CD4-positive, alpha-beta T cell treated with Interleukin-1 beta for 1 hour (primary cell): Measurements from ENCODE around the gene RABGGTB.
"Not testable (repeated sequence)": the region's sequence is repeated elsewhere in the genome, so short reads cannot be mapped to it uniquely, and the experiment has no call there.

Experiments used
- DNase-seq, 2 donors: peaks; one replicate each; pipeline ENCODE4 v3.0.0-alpha.2; 2020 to 2022

Gene RABGGTB

DNA sequence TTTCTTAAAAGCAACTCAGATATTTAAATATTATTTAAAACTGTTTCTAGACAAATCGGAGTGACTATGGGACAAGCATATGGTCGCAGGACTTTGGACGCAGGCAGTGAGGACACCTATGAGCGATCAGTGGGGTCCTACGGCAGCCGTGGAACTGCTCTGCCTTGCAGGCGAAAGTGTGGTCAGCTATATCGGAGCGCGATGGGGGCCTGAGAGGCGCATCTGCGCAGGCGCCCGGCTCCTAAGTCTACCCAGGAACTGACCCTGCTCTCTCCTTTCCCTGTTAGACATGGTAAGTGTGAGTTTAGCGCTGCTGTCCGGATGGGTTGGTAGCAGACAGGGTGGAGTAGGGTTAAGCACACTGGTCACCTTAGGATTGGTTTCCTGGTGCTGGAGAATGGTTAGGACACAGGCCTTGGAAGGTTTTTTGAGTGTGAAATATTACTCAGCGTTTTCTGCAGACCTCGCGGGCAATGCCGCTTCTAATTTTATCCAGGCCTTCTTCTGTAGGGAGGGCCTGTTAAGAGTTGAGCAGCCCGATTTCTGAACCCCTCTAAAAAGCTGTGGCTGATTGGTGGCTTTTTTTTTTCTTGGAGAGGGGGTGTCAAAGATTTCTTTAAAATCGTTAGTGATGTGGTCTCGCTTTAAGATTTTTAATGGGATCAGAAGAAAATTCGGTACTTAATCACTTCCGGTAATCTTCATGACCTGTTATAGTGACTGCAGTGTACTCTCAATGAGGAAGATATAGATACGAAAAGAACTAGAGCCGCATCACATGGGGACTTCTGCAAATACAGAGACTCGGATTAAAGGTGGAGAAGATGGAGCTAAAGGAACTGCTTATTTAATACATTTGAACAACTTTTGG is at the start of gene RABGGTB:
Gene RABGGTB (plus strand): TSS at position 274 of the 871 bp plus-strand sequence. CDS start 16 bp downstream, at position 290.
- DNase-seq, result peak; percentile 95

DNA sequence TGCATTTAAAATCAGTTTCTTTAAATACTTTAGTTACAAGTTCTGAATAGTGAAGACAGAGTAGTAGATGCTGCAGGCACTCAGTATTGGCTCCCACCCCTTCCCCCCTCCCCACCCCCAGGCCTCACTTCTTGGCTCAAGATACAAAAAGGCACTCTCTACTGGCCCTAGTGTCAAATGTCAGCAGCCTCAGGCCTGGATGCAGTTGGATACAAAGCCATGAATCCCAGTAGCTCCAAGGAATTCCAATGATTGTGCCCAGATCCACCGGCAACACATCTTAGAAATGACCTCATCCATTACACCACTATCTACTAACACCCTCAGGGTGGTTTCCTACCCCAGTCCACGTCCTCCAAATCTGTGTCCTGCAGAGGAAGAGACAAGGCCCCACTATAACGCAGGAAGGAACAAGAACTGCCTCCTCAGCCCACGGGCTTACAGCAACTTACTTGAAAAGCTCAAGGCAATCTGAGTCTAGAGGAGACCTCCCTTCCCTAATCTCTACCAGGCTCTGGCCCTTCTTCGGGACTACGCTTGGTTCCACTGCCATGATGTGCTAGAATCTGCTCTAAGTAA is 43.9 kb upstream of the RABGGTB start:
- no peak for DNase-seq

DNA sequence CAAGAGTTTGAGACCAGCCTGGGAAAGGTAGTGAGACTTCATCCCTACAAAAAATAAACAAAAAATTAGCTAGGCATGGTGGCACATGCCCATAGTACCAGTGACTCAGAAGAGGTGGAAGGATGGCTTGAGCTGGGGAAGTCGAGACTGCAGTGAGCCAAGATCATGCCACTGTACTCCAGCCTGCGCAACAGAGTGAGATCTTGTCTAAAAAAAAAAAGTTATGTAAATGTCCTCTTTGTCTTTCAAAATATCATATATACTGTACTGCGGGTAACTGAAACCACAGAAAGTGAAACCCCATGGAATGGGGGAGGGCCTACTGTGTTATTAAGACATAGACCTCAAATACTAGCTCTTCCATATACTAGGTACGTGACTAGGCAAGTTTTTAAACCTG is 40.8 kb upstream of the RABGGTB start:
- peak in 1 of 2 donors; percentile 17 for DNase-seq

DNA sequence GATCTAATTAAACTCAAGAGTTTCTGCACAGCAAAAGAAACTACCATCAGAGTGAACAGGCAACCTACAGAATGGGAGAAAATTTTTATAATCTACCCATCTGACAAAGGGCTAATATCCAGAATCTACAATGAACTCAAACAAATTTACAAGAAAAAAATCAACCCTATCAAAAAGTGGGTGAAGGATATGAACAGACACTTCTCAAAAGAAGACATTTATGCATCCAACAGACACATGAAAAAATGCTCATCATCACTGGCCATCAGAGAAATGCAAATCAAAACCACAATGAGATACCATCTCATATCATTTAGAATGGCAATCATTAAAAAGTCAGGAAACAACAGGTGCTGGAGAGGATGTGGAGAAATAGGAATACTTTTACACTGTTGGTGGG is 28.8 kb upstream of the RABGGTB start:
- DNase-seq, result not testable (repeated sequence)

DNA sequence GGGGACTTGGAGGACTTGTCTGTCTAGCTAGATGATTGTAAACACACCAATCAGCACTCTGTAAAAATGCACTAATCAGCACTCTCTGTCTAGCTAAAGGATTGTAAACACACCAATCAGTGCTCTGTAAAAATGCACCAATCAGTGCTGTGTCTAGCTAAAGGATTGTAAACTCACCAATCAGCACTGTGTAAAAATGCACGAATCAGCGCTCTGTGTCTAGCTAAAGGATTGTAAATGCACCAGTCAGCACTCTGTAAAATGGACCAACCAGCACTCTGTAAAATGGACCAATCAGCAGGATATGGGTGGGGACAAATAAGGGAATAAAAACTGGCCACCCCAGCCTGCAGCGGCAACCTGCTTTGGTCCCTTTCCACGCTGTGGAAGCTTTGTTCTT is 27.5 kb upstream of the RABGGTB start:
- not testable (repeated sequence) for DNase-seq

DNA sequence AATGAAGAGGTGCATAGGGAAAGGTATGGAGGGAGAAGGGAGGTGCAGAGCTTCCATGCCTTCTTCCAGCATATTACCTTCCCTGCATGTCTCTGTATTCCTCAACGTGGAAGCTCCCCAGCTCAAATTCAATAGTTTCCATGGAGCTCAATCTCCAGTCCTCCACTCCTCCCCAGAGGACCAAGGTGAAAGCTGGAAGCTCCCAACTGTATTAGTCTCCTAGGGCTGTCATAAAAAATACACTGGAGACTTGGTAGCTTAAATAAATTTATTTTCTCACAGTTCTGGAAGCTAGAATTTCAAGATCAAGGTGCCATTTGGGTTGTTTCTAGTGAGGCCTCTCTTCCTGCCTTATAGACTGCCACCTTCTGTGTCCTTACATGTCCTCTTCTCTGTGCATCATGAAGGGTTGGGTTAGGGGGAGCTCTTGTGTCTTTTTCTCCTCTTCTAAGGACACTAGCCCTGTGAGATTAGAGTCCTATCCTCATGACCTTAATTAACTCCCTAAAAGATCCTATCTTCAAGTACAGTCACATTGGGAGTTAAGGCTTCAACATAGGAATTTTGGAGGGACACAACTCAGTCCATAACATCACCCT is 21.9 kb upstream of the RABGGTB start:
- DNase-seq, result no peak

DNA sequence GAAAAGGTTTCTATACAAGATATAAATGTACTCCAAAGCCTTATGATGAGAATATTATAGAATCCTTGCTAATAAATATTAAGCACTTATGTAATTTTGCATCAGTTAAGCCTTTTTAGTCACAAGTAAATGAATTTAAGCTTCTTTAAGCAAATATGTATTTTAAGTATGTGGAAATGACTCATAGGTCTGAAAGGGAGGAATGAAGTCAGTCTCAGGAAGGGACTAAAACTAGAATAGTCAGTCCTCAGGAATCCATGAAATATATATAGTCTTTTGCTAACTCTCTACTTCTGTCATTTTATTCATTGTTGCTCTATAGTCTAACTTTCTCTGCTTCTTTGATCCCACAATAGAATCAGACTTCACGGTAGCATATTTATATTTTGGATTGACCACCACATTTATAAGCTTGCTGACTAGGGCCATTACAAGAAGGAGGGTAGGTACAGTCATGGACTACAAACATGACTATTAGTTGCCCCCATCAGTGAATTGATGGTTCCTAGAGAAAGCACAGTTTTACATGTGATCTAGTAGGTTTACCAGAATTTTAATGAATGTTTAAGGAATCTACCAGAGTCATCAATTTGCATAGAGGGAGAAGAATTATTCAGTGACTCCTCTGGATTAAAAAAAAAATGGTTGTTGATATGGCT is 20.2 kb upstream of the RABGGTB start:
- DNase-seq, result no peak

DNA sequence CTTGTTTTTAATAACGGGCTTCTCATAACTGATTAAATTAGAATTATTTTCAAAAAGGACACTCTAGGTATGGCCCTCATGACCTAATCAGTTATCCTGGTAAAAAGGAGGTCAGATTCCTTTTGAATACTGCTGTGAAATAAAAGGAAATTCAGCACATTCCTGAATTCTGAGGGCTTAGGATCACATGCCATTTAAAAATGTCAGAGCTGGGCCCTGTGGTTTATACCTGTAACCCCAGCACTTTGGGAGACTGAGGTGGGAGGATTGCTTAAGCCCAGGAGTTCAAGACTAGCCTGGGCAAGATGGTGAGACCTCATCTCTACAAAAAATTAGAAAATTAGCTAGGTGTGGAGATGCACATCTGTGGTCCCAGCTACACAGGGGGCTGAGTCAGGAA is 18.0 kb upstream of the RABGGTB start:
- no peak for DNase-seq

DNA sequence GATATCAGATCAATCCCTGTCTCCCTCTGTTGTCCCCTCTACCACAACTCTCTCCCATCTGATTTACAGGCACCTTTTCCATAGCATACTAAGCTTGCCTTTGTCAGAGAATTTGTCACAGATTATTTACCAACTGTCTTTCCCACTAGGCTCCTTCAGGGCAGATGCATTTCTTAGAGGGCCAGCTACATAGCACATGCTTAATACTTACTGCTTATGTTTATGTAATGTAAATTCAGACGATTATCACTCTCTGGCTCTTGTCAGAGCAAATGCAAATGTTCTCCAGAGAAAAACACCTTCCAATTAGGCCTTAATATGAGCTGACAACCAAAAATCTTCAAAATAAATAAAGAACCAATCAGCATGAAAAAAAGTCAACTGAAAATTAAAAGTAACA is 15.3 kb upstream of the RABGGTB start:
- no peak for DNase-seq

DNA sequence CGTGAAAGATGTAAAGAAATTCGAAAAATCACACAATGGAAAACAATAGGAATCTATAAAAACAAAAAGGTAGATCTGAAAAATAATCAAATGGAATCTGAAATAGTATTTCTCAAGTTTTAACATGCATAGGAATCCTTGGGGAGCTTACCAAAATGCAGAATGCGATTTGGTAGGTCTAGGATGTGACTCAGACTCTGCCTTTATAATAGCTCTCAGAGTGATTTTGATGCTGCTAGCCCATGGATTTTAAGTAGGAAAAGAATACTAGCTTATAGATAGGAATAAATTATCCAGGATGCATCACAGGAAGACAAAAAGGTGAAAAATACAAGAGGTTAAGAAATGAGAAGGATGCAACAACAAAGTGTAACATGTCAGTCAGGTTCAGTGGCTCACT is 14.1 kb upstream of the RABGGTB start:
- no peak for DNase-seq

DNA sequence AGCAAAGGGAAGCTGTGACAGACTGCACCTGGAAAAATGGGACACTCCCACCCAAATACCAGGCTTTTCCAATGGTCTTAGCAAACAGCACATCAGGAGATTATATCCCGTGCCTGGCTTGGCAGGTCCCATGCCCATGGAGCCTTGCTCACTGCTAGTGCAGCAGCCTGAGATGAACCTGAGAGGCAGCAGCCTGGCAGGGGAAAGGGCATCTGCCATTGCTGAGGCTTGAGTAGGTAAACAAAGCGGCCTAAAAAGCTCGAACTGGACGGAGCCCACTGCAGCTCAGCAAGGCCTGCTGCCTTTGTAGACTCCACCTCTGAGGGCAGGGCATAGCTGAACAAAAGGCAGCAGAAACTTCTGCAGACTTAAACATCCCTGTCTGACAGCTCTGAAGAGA is 8.2 kb upstream of the RABGGTB start:
- DNase-seq, result not testable (repeated sequence)

DNA sequence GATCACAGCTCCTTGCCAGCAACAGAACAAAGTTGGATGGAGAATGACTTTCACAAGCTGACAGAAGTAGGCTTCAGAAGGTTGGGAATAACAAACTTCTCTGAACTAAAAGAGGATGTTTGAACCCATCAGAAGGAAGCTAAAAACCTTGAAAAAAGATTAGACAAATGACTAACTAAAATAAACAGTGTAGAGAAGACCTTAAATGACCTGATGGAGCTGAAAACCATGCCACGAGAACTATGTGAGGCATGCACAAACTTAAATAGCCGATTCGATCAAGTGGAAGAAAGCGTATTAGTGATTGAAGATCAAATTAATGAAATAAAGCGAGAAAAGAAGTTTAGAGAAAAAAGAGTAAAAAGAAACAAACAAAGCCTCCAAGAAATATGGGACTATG is 7.4 kb upstream of the RABGGTB start:
- not testable (repeated sequence) for DNase-seq

DNA sequence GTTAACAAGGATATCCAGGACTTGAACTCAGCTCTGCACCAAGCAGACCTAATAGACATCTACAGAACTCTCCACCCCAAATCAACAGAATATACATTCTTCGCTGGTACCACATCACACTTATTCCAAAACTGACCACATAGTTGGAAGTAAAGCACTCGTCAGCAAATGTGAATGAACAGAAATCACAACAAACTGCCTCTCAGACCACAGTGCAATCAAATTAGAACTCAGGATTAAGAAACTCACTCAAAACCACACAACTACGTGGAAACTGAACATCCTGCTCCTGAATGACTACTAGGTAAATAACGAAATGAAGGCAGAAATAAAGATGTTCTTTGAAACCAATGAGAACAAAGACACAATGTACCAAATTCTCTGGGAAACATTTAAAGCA is 5.9 kb upstream of the RABGGTB start:
- DNase-seq, result not testable (repeated sequence)

DNA sequence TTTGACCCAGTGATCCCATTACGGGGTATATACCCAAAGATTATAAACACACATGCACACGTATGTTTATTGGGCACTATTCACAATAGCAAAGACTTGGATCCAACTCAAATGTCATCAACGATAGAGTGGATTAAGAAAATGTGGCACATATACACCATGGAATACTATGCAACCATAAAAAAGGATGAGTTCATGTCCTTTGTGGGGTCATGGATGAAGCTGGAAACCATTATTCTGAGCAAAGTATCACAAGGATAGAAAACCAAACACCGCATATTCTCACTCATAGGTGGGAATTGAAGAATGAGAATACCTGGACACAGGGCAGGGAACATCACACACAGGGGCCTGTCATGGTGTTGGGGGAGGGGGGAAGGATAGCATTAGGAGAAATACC is 2.1 kb upstream of the RABGGTB start:
- not testable (repeated sequence) for DNase-seq

DNA sequence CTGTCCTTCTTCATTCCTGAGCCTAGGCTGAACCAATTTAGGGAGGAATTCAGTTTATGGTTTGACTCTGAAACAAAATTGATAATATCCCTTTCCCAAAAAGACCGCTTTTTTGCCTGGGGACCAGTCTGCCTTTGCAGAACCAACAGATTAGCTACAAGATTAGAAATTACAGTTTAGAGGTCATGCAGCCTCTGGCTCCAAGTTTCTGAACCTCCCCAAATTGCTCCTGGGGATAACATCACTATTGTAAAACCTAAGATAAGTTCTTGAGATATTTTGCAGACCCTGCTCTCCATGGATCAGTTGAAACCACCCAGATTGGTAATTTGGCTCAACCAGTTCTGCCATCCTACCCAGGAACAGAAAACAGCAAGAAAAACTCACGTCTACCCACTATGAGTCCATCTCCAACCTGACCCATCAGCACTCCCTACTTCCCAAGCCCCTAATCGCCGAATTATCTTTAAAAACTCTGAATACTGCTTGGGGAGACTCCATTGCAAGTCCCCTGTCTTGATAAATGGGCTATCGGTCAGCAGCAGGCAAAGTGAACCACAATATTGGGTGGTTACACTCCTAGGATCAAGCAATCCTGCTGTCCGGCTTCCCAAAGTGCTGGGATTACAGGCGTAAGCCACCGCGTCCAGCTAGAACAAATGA is 605 bp upstream of the RABGGTB start:
- no peak for DNase-seq

DNA sequence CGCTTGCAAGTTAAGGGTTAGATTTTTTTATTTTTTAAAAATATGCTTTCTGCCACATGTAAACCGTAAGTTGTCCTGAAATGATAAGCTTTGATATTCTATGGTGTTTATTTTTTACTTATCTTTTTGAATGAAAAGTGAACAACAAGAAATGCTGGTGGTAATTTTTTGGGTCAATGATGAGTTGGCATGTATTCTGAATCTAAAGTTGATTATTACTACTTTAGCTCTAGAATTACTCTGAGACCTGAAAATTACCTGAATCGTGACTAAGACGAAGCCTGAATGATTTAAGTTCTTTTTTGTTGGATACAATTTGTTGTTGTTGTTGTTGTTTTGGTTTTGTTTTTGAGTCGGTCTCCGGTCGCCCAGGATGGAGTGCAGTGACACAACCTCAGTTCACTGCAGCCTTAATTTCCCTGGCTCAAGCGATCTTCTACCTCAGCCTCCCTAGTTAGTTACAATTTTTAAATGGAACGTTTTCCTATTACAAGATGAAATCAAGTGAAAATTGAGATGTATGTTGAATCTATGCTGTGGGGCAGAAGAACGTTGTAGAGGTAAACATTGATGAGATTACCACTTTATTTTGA is 941 bp downstream of the RABGGTB start:
- DNase-seq, result no peak

DNA sequence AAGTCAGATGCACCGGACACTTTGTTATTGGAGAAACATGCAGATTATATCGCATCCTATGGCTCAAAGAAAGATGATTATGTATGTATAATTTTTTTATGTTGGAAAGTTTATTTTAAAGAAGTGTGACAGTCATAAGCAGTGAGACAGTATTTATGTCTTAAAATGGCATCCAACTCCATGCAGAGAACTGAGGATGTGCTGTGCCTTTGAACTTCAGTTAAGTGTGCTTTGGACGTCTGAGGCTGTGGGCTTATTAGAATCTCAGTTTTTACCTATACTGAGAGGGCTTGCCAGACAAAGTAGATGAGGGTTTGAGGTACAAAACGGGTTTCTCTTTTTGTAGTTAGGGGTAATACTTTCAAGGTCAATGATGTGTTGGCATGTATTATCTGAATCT is 1.5 kb downstream of the RABGGTB start:
- peak in 1 of 2 donors; percentile 15 for DNase-seq

DNA sequence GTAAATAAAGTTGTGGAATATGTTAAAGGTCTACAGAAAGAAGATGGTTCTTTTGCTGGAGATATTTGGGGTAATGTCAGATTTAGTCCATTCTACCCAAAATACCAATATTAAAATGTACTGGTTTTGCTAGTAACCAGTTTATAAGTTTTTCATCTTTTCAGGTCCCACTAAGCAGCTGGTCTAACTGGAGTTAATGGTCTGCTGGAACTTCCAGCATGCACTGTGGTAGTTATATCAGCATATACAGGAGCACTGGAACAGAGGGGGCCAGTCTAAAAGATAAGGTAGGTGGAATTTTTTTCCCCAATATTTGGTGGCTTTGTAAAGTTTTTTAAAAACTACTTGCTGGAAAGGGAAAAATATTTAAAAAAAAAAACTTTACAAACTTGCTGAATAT is 3.9 kb downstream of the RABGGTB start:
- no peak for DNase-seq

DNA sequence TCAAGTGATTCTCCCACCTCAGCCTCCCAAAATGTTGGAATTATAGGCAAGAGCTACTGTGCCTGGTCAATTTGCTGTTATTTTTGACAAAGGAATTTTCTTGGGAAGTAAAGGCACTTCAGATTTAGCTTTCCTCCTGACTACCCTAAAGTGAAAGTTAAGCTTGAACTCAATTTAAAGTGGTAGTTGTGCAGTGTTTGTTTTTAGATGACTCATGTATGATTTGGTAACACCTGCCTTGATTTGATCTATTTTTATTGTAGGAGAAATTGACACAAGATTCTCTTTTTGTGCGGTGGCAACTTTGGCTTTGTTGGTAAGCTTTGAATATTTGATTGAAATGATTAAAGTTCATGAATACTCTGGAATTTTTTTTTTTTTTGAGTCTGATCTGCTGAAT is 5.0 kb downstream of the RABGGTB start:
- no peak for DNase-seq

DNA sequence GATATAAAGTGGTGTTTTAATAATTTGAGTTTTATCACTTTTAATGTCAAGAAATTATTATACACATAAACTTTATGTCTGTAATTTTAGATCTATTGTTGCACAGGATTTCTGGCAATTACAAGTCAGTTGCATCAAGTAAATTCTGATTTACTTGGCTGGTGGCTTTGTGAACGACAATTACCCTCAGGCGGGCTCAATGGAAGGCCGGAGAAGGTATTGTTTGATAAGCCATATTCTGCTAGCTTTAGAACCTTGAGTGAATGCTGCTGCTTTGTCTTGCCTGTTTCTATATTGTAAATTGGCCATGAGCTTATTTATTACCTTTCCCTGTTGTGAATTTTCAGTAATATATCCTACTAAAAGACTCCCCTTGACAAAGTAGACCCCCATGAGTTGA is 6.0 kb downstream of the RABGGTB start:
- no peak for DNase-seq

DNA sequence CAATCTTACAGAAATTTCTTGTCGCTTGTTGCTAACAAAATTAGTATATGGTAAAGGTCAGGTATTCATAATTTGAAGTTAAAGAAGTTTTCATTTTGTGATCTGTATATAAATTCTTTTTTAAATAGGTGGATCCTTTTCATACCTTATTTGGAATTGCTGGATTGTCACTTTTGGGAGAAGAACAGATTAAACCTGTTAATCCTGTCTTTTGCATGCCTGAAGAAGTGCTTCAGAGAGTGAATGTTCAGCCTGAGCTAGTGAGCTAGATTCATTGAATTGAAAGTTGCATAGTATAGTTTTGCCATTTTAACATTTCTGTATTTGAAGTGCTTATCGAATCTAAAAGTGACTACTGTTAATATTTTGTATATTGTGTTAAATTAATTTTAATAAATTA is 8.3 kb downstream of the RABGGTB start:
- DNase-seq, result no peak

DNA sequence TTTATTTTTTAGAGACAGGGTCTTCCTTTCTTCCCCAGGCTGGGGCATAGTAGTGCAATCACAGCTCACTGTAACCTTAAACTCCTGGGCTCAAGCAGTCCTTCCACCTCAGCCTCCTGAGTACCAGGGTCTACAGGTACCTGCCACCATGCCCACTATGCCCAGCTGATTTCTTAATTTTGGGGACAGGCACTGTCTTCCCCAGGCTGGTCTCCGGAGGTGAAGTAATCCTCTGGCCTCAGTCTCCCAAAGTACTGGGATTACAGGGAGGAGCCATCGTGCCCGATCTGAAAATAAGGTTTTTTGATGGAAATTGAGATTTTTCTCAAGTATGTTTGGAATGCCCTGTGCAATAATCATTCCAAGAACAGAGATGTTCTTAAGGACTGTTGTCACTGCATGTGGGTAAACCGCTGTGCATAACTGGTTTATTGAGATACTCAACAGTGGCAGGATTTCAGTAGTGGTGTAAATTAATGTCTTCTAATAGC is 9.7 kb downstream of the RABGGTB start:
- DNase-seq, result no peak
